Cortex of kidney (tissue), 1 donor: ENCODE measurements around the gene APOD.
"Not testable (repeated sequence)": the region's sequence is repeated elsewhere in the genome, so short reads cannot be mapped to it uniquely, and the experiment has no call there.

ENCODE experiments used
- DNase-seq: peaks from one replicate; lab custom pipeline; 2025; lab: John Stamatoyannopoulos, UW

APOD gene

GRCh38 chr3:195583831-195584542 lies at the start of gene APOD:
Gene APOD, minus strand, starts transcription at chr3:195583940. Its CDS starts 4,479 bp downstream, at chr3:195579461.
- DNase-seq: no peak

DNA sequence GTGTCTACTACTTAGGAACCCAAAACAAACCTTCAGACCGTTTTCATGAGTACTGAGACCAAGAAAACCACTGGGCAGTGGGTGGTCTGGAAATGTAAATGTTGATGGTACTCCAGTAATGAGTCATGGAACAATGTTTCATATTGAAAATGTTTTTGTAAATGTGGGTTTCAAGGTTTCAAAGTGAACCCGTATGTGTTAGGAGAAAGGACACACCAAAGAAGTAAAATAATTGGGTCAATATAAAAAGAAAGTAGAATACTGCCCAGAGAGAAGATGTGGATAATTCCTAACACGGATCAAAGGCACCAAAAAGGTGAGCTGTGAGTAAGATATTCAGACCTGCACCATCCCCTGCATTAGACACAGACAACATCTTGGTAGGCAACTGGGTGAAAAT lies 49.6 kb upstream of the APOD start:
- DNase-seq: not testable (repeated sequence)

- not testable (repeated sequence) for DNase-seq
Observed at GRCh38 chr3:195632501-195633185, 48.9 kb upstream of the APOD start.

- DNase-seq: not testable (repeated sequence)
Observed at GRCh38 chr3:195632046-195632445, 48.3 kb upstream of the APOD start.

DNA sequence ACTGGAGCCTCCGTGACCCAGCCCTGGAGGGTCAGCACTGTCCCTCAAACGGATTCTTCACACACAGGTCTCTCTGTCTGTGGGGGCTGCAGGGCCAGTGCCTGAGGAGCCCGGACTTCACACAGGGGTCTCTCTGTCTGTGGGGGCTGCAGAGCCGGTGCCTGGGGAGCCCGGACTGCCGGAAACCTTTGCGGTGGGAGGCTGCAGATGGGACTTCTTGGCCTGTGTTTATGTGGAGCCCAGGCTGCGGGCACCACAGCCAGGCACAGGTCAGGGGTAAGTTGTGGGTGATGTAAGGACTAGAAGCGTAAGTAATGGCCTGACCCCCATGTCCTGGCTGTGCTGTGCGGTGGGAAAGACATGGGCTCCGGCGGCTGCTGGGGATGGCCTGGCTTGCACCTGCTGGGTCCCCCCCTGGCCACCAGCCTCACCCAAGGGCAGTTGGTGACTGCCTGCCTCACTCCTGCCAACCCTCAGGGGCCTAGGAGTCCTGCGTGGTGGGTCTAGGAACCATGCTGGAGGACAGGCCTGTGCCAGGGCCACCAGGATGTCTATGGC lies 47.3 kb upstream of the APOD start:
- not testable (repeated sequence) for DNase-seq

DNA sequence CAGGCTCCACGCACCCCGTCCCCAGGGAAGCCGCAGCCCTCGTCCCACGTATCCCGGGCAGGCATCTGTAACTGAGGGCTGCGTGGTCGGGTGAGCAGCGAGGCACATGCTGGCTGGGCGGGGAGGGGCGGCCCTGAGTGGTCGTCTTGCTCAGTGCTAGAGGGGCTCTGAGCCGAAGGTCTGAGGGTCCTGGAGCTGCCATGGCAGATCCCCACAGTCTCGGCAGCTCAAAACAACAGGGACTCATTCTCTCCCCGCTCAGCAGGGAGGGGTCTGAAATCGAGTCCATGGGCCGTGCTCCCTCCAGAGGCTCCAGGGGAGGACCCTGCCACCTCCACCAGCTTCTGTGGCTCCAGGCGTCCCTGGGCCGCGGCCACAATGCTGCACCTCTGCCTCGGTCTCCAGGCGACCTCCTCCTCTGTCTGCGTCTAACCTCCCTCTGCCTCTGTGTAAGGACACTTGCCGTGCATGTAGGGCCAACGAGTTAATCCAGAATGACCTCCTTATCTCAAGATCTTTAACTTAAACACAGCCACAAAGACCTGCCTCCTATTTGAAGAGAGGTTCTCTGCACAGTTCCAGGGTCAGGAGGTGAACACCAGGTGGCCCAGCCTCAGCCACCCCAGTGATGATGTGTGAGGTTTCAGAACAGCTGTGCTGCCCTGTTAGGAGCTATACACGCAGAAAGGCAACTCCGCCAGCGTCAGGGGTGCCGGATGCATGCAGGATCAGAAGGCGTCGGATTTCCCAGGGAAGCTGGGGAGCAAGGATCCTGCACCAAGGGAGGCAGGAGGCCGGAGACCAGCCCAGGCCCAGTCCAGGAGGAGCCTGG lies 46.6 kb upstream of the APOD start:
- DNase-seq: not testable (repeated sequence)

GRCh38 chr3:195629682-195630081 lies 45.9 kb upstream of the APOD start:
- not testable (repeated sequence) for DNase-seq

DNA sequence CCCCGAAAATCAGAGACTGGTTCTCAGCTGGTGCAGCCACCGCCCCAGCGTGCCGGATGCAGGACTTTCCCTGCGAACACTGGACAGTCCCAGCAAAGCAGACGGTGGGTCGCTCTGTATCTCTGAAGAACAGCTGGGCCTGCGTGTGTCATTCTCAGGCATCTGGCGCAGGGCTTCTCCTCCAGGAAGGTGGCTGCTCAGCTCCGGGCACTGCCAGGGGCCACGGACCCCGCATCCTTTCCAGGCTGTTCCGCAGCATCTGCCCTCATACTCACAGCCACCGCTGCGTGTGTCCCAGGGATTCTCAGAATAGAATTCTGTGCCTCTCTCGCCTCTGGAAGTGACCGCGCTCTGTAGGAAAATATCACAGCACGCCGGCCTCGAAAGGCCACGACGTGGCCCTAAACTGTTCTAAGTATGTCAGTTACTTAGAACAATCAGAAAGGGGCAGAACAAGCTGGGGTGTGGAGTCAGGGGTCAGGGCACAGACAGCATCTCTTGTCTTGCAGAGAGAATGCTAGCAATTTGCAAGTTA lies 44.7 kb upstream of the APOD start:
- DNase-seq: not testable (repeated sequence)

DNA sequence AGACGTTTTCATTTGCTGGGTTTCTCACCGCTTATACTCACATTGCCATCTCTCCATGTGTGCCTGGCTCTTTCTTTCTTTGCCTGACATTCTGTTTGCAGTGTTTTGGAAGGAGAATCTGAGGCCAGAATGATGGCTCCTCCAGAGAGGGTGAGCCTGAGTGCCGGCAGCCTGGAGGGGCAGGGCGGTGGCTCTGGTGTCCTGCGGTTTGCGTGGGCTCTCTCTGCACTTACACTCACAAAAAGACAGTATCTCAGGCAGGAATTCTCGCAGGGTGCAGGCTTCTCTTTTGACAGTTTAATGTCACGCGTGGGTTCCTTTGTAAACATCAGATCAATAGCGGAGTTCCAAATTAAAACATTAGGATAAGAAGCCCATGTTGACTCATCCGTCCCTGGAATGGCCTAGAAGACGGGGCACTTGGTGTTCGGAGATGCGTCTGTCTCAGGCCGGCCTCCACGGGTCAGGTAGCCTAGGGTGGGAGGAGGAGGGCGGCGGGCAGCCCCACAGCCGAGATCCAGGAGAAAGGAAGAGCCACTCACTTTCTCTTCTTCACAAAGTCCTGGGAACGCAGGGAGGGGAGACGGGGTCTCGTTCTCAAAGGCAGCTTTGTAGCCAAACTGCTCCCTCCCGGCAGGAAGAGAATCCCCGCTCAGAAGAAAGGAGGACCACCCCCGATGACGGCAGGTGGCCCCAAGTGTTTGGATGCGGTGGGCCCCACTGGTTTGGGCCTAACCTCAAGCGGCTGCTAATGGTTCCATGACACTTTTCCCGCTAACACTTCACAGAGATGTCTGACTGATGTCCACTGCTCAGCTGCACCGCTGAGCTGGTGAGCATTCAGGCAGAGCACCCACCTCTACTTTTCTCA lies 44.0 kb upstream of the APOD start:
- not testable (repeated sequence) for DNase-seq

DNA sequence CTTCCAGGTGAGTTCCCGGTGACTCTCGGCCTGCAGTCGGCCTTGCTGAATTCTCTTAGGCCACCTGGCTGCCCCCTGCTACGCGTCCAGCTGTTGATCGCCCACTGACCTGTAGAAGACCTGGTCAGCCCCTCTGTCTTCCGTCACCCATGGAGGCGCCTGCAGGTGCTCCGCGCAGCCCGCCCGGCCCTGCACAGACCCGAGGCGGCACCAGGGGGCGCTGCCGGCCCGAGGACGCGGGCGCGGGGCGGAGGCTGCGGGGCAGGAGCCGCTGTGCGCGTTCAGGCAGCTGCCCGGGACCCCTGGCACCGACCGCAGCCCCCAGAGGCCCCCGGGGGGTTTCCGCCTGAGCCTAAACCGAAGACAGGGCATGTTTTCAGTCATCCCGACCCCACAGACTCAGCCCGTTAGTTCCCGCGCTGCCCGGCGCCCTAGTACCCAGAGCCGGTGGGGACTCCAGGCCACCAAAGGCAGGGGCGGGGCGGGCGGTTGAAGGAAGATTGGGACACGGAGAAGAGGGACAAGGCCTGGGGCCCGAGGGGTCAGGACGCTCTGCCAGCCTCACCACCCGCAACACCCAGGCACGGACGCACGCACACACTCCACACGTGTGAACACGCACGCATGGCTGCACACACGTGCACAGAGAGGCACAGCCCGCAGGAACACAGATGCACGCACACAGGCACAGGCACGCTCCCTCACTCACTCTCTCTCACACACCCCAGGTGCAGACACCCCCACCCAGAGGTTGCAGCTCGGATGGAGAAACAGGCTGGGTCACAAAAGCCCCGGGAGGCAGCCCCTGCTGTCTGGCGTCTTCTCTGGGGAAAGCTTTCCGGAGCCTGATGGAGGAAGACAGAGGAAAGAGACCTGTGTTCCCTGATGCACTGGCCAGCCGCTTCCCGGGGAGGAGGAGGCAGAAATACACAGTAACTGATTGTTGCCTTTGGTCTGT lies 41.1 kb upstream of the APOD start:
- not testable (repeated sequence) for DNase-seq

DNA sequence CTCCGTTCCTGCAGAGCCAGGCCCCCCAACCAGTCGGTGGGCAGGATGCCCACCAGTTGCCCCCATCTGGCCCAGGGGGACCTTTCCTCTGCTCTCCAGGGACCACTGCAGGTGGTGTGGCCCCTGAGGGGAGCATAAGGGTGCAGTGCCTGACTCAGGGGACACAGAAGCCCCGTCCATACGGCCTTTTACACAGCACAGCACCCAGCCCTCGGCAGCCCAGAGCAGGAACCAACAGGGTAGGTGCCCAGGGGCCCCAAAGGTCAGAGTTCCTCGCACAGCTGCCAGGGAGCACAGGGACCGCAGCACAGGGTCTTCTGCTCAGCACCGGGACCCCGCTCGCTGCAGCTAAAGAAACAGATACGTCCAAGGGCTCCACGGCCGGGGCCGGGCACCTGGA lies 40.4 kb upstream of the APOD start:
- not testable (repeated sequence) for DNase-seq

GRCh38 chr3:195623217-195623965 lies 39.7 kb upstream of the APOD start:
- not testable (repeated sequence) for DNase-seq

GRCh38 chr3:195622523-195623170 lies 38.9 kb upstream of the APOD start:
- not testable (repeated sequence) for DNase-seq

GRCh38 chr3:195622012-195622411 lies 38.3 kb upstream of the APOD start:
- DNase-seq: not testable (repeated sequence)

DNA sequence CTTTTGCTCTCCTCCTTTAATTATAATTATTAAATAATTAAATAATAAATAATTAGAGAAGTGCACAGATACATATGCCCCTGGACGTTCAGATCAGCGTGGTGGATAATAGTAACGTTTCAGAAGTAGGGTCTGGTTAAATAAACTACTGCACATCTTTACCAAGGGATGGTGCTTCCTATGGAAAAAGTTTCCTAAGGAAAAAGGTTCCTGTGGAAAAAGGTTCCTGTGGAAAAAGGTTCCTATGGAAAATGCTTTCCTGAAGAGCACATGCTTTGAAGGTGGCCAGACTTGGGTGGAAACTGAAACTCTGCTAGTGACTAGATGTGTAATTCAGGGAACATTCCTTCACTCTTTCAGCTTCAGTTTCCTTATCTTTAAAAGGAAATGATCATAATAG lies 37.4 kb upstream of the APOD start:
- DNase-seq: not testable (repeated sequence)

- DNase-seq: not testable (repeated sequence)
Observed at GRCh38 chr3:195620476-195620875, 36.7 kb upstream of the APOD start.

DNA sequence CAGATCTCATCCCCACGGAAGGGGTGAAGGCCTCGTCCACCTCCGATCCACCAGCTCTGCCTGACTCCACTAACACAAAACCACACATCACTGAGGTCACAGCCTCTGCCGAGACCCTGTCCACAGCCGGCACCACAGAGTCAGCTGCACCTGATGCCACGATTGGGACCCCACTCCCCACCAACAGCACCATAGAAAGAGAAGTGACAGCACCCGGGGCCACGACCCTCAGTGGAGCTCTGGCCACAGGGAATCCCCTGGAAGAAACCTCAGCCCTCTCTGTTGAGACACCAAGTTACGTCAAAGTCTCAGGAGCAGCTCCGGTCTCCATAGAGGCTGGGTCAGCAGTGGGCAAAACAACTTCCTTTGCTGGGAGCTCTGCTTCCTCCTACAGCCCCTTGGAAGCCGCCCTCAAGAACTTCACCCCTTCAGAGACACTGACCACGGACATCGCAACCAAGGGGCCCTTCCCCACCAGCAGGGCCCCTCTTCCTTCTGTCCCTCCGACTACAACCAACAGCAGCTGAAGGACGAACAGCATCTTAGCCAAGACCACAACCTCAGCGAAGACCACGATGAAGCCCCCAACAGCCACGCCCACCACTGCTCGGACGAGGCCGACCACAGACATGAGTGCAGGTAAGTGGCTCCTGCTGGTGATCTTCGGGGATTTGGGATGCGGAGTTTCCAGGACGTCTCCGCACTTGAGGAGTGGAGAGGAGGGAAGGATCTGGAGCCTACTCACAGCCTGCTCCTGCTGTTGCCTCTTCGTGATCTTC lies 36.0 kb upstream of the APOD start:
- not testable (repeated sequence) for DNase-seq
